Lower leg skin (tissue), 3 donors: ENCODE results near the gene EEFSEC.

Experiments
- POLR2A ChIP-seq, 2 donors: fragments of 450-650 bp; IDR thresholded peaks; one replicate each; pipeline ENCODE4 v1.6.1; 2016 to 2017; ENCODE audit warnings: antibody characterized with exemption in 2 of 2, mild to moderate bottlenecking in 1 of 2, moderate library complexity in 1 of 2
- TF ChIP-seq, protein P1 (sequence below), 3 donors: fragments of 450-650 bp; IDR thresholded peaks; one replicate each; pipeline ENCODE4 v1.5.1; 2016; ENCODE audit warnings: antibody characterized with exemption in 3 of 3, mild to moderate bottlenecking in 3 of 3, moderate library complexity in 2 of 3

DNA sequence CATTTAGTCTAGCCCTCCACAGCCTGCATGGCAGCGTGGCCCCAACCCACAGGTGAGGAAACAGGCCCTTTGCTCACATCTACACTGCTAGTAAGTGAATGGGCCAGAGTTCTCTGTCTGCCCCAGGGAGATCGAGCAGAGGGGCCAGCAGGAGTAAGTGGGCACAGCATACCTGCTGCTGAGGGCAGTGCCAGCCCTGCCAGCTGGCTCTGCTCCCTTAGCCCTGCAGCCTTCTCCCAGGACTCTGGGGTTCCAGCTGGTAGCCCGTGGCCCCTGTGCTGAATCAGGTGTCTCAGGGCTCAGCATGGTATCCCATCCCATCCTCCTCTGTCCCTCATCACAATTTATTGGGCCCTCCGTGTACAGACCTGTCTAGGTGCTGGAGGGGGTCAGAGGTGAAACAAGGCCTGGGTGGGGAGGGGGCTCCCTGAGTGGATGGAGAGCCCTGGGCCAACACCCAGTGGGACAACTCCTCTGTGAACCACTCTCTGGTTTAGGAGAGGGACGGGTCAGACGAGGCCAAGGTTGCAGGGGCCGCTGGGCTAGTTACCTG is 211.6 kb downstream of the EEFSEC start:
- no peak for TF ChIP-seq POLR2A (IDR thresholded peaks at IDR 0.05)
- TF ChIP-seq, protein P1, sequence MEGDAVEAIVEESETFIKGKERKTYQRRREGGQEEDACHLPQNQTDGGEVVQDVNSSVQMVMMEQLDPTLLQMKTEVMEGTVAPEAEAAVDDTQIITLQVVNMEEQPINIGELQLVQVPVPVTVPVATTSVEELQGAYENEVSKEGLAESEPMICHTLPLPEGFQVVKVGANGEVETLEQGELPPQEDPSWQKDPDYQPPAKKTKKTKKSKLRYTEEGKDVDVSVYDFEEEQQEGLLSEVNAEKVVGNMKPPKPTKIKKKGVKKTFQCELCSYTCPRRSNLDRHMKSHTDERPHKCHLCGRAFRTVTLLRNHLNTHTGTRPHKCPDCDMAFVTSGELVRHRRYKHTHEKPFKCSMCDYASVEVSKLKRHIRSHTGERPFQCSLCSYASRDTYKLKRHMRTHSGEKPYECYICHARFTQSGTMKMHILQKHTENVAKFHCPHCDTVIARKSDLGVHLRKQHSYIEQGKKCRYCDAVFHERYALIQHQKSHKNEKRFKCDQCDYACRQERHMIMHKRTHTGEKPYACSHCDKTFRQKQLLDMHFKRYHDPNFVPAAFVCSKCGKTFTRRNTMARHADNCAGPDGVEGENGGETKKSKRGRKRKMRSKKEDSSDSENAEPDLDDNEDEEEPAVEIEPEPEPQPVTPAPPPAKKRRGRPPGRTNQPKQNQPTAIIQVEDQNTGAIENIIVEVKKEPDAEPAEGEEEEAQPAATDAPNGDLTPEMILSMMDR (IDR thresholded peaks at IDR 0.05): no peak
